ENCODE data around the gene EVC.

The EVC gene

DNA sequence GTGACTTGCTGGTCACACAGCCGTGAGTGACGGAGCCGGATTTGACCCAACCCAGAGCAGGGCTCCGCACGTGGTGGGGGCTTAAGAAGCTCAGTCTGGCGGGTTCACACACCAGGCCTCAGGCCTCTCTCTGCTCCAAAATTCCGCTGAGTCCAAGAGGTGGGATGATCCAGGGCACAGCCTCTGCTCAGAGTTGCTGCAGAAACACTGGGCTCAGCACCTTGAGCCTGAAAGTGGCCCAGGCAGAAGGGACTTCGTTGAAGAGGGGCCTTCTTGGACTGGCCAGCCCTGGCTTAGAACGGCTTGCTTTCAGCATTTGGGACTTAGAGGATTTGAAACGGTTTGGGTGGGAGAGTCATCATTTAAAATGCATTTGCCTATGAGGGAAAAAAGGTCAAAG is 21.2 kb downstream of the EVC start:
- DNase-seq, result no peak

DNA sequence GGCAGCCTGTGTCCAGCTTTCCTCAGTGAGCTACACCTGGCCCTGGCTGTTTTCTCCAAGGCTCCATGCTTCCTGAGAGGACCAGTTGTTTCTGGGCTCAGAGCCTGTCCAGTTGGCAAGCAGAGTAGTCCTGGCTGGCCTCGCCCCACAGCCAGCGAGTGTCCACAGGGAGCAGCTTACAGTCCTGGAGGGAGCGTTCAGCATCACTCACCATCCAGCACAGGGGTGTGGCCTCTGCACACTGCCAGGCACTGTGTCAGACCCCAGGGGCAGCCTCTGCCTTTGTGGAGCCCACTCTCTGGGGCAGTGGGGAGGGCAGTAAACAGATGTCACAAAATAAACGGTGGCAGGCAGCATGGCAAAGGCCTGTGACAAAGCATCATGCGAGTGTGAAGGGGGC is 23.9 kb downstream of the EVC start:
- DNase-seq, result no peak

DNA sequence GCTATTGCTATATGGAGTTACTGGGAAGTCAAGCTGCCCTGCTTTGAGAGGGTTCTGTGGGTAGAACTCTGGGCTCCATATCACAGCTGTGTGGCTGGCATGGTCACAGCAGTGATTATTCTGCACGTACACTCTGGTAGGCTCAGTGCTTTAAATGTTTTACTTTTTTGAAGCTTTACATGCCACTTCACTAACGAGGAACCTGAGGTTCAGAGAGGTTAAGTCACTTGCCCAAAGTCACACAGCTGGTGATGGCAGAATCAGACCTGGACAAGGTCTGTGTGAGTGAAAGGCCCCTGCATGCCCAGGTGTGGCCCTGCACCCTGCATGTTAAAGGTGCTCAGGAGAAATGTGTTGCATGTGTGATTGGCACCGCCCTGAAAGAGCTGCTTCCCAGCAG is 24.5 kb downstream of the EVC start:
- DNase-seq, result no peak

DNA sequence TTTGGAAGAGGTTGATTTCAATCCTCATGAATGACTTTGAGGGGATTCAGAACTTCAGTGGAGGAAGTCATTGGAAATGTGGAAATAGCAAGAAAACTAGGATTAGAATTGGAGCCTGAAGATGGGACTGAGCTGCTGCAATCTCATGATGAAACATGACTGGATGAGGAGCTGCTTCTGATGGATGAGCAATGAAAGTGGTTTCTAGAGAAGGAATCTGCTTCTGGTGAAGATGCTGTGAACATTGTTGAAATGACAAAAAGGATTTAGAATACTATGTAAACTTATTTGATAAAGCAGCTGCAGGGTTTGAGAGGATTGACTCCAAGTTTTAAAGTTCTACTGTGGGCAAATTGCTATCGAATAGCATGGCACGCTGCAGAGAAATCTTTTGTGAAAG is 27.1 kb downstream of the EVC start:
- no peak for DNase-seq

DNA sequence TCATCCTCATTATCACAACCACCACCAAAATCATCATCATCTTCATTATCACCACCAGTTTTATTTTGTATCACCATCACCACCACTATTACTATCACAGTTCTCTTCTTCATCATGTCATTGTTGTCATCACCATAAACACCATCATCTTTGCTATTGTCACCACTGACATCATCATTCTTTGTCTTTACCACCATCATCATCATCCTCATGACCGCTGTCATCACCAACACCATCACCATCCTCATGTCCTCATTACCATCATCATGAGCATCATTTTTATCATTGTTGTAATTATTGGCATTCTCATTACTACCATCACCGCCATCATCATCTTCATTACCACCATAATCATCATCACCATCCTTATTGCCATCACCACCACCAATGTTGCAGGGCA is 31.4 kb downstream of the EVC start:
- DNase-seq, result no peak

DNA sequence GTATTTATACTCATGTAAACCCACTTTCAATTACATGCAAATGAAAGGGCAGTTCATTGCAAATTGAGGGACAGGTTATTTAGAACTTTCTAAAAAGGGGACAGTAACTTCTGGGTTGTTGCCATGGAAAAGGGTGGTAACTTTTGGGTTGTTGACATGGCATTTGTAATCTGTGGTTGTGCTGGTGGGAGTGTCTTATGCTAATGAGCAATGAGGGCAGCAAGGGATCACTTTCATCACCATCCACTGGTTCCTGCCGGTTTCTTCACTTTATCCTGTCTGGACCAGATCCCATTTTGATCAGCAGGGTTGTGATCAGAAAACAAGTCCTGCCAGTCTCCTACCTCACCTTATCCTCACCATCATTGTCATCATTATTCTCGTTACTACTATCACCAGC is 32.0 kb downstream of the EVC start:
- no peak for DNase-seq

DNA sequence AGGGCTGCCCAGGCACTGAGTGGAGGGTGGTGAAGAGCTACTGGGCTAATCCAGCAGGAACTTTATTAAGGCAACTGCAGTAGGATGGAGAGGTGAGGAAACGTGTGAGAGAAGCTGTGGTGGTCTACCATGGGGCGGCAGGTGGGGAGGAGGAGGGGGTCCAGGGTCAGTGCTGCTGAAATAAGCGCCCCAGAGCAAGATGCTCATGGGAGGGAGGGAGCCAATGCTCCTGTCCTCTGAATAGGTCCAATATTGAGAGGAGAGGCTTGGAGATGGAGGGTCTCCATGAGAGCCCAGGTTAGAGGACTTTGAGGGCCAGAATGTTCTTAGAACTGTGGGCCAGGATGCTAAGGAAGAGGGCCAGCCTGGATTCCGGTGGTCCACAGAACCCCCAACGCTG is 35.2 kb downstream of the EVC start:
- no peak for DNase-seq

DNA sequence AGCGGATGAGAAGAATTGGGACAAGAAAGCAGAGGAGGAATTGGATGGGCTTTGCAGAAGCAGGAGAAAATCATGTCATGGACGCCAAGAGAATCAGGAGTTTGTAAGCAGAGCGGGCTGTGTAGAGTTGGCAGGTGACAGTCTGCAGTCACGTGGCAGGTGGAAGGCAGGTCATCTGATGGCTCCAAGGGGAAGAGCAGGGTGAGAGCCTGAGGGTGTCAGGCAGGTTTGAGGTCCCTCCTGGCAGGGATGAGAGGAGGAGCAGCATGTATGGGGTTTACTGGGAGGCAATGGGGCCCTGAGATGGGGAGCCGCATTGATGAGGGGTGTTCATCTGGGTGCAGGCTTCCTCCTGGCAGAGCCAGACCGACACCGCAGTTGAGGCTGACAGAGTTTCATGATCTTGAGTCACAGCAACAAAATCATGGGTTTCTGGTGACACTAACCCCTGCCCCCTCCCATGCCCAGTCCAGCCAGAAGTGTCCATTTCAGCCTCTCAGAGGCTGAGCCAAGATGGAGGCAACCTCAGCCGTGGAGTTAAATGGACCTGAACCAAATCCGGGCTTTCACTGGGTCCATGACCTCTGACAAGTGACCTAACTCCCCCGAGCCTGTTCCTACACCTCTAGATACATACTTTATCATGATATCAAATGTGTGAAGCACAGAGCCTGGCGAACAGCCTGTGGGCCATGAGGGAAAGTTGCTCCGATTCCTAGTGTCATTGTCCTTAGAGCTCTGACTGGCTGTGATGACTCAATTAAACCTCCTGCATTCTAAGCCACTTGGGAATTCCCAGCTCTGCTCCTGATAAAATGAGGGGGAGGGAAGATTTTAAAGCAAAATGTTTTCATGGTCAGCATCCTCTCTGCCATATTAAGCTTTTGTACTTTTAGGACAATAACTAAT is 36.1 kb downstream of the EVC start:
- DNase-seq, result no peak

DNA sequence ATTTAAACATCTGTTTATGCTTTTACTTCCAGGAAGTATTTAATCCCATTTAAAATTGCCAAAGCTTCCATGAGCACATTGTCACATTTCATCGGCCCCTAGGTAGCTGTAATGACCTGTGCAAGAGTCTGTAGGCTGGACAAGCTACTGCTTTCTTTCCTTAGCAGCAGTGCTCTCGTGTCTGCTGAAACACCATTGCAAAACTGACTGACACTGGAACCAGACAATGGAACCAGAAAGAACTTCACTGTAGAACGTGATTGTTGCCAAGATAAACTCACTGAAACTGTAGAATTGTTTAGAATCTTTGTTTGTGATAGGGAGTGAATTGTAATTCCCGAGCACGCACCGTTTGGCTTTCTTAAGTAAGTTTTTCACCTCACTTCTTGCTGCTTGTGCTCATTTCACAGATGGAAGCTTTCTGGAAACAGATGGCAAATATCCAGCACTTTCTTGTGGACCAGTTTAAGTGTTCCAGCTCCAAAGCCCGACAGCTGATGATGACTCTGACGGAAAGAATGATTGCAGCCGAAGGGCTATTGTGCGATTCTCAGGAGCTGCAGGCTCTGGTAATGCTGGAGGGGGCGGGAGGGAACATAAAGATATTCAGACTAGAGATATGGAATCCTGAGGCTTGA is 36.9 kb downstream of the EVC start:
- DNase-seq, result no peak

DNA sequence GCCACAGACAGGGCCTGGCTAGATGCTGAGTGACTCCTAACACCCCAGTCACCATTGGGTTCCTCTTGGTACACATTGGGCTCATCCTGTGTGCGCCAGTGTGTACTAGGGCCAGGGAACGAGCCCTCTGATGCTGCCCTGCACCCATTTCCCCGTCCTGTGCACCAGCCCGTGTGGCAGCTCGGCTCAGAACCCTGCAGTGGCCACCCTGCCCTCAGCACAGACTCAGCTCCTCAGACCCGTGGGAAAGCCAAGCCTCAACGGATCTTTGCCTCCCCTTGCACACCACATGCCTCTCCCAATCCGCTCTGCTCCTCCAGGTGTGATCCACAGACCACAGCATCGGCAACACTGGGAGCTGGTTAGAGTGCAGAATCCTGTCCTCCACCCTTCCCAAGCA is 38.6 kb downstream of the EVC start:
- no peak for DNase-seq

DNA sequence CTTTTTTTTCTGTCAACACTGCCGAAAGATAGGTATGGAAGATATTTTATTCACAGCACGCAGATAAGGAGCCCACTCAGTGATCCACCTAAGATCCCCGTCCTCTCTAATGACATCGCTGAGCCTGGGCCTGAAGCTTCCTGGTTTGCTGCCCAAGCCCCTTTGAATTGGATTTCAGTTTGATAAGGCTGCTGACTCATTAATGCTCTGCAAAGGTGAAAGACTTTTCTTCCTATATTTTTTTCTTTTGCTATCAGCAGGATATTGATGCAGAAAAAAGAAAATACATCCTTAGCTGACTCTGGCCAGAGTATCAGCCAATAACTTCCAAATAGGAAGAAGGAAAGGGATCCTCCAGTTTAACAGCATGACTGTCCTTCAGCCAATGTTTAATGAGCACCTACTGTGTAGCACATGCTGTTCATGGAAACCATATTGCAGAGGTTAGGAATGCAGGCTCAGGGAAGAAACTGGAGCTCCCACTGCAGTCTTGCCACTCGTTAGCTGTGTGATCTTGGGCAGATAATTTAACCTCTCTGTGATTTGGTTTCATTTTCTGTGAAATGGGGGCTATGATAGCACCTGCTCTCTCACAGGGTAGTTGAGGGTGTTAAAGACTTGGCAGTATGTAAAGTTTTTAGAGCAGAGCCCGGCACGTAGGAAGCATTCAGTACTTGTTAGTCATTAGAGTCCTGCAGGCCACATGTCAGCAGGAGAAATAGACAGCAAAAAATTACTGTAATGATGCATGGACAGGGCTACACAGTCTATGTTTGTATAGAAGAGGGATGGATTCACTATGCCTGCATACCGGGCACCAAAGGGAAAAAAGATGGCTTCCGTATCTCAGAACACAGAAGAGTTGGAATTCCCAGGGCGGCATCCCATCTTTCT is 39.3 kb downstream of the EVC start:
- no peak for DNase-seq

DNA sequence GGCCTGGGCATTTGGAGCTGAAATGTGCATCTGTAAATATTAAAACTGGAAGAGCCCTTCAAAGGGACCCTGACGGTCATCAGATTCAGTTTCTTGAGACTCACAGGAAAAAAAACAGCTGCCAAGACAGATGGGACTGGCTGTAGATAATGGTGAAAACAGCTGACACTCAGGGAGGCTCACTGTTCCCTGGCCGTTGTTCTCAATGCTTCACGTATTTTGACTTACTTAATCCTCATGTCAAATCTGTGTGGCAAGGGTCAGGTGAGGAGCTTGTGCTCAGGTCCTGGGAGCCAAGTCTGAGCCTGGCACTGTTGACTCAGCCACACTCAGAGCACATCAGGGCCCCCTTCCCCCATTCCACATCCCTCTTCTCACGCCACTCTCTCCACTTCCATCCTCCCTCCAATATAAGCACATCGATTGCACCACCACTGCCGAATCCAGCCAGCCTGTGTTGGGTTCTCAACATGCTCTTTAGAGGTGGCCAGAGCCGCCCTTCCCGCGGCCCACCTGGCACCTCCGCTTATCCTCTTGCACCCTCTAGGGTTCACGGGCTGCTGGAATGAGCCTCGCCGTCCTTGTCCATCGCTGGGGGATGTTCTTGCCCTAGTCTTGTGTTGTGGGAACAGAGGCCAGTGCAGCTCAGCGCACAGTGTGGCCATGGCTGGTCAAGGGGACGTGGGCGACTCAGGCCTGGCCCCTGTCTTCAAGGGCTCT is 40.1 kb downstream of the EVC start:
- no peak for DNase-seq

DNA sequence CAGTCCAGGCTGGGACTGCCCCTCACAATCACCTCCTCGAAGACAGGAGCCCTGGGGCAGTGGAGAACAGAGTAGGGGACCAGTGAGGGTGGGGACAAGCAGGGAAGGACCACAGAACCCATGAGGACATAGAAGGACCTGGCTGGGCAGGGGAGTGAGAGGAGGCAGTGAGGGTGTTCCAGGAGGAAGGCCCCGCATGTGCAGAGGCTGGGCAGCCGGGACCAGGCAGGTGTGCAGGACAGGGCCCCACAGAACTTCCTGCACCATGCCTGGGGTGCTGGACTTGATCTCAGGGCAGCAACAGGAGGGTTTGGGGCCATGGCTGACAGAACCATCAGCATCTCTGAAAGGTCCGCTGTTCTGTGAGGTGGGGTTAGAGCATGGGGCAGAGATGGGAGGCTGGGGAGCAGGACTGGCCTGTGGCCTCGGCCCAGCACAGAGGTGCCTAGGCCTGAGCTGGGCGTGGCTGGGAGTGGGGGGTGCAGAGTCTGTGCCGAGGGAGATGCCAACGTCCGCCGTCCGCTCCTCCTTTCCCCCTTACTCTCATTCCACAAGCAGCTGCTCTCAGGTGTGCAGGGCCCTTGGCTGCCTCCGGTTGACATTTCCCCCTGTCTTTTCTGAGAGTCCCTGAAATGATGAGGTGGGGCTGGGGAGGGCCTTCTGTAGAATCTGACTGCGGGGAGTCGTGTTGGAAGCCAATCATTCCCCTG is 40.8 kb downstream of the EVC start:
- no peak for DNase-seq

DNA sequence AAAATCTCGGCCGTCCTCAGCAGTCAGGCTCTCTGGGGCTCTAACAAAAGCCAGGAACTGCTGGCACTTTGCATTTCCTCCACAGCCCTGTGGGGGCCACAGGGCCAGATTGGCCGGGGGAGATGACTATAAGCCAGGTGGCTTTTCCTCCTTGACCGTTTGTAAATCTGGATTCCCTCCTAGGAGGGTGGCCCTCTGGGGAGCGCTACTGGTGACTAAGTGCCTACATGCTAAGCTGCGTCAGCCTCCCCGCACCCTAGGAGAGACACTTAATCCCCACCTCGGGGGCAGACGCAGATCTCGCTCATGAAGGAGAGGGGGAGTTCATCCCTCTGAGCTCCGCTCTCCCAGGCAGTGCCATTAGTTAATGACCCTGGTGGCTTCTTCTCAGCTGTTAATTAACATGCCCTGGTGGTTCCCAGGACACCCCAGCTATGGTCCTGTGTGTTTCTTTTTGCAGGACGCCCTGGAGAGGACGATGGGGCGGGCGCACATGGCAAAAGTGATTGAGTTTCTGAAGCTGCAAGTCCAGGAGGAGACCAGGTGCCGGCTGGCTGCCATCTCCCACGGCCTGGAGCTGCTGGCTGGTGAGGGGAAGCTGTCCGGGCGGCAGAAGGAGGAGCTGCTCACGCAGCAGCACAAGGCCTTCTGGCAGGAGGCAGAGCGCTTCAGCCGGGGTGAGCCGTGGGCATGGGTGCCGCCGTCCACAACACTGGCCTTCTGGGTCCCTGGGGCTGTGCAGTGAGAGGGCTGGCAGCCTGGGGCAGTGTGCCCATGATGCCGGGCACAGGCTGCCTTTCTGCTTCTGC is 41.6 kb downstream of the EVC start:
- no peak for DNase-seq

DNA sequence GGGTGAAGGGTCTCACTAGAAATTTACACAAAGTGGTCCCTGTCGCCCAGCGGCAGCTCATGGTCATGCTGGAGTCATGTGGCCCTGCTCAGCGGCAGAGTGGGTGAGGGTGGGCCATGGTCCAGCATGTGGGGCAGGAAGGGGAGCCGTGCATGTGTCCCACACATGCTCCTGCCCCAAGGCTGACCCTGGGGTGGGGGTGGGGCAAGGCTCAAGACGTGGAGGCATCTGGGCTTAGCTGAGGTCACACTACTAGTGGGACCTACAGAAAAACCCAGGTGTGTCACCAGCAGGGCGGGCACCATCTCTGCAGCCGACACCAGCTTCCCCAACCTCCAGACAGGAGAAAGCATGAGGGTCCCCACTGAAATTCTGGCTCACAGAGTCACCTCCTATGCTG is 42.4 kb downstream of the EVC start:
- no peak for DNase-seq

DNA sequence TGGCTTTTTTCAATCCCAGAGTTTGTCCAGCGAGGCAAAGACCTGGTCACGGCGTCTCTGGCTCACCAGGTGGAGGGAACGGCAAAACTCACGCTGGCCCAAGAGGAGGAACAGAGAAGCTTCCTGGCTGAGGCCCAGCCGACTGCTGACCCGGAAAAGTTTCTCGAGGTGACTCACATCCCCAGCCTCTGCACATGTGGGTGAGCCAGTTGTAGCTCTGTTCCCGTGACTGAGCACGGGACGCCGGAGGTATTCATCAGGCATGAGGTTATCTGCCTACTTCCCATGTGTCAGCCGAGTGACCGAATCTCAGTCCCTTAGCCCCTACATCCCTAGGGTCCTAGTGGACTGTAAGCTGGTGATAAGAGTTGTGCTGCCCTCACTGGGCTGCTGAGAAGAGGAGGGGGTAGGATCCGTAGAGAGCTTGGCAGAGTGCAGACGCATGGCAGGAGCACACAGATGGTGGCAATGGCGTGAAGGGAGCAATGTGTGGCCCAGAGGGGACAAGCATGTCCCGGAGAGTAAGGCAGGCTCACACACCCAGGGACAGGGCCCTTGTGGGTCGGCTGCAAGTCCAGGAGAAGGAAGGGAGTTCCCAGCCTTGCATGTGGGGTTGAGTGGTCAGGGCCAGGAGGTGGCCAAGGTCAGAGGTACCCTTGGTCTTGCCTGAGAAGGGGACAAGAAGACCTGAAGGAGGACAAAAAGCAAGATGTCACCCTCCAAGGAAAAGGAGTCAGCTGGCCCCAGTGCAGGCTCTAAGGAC is 42.9 kb downstream of the EVC start:
- DNase-seq, result no peak

DNA sequence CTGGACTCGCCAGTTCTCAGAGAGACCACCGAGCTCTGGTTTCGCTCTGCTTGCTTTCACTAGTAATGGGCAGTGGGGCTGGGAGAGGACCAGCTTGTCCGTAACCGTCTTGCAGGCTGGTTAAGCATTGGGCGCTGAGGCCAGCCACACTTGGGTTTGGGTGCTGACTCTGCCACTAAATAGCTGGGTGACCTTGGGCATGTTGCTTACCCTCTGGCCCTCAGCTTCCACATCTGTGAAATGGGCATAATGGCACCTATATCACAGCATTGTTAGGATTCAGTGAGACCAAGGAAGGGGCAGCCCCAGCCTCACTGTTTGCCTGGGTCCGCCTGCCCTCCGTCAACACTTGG is 43.5 kb downstream of the EVC start:
- DNase-seq, result no peak

DNA sequence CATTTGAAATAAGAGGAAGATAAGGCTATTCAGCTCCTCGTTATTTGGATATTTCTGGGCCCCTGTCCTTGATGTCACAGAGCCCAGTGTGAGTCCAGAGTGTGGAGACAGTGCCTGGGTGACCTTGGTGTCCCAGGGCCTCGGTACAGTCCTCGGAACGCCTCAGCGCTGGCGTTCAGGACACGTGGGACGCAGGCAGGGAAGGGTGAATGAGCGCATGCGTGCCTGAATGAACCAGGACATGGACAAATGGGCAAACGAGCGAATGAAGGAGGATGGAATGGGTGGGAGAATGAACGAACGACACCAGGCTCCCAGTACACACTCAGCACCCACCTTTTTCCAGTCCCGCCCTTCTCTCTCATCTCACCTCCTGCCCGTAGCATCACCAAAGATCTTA is 44.2 kb downstream of the EVC start:
- no peak for DNase-seq

DNA sequence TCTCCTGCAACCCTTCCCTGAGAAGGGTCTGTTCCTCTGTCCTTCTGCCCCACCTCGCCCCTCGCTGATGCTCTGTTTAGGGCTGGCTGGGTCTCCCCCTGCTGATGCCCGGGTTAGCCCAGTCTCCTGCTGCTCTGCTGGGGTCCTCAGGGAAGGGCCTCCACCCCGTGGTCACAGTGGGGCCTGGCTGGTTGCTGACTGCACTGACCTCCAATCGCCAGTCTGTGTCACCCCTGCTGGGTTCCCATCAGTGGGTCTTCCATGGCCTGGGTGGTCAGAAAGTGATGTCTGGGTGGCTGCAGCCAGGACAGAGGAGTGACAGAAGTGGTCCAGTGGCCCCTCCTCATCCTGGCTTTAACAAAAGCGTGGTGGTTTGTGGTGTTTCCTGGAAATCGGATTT is 44.7 kb downstream of the EVC start:
- no peak for DNase-seq

DNA sequence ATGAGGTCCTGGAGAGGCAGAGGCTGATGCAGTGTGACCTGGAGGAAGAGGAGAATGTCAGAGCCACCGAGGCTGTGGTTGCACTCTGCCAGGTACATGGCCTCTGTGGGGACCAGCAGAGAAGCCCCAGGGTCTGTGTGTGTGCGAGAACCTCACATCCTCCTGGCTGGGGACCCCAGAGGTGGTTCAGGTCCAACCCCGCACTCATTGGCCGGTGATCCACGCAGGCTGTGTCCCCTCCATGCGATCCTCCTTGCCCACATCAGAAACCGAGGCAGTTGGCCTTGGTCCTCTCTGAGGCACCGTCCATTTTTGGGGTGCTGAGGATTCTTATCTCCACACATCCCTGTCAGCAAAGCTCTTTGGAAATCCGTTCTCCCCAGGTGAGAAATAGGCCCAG is 45.3 kb downstream of the EVC start:
- DNase-seq, result no peak

DNA sequence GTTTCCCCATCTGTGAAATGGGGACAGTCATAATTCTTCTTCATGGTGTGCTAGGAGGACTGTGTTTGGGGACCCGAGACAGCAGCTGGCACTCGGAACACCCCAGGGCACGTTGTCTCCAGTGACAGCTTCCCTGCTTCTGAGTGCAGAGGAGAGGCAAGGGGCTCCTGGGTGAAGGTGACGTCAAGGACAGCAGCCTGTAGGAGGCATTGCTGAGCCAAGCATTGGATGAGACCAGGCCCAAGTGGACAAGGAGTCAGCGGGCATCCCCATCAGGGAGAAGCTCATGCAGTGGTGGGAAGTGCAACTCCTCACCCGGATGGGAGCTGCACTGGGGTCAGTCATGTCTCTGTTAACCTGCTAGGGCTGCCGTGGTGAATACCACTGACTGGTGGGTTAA is 46.1 kb downstream of the EVC start:
- DNase-seq, result no peak

Data from NCI-H1105 treated with DMSO at 0.1 percent for 48 hours (cell line).